Fibroblast of the aortic adventitia (primary cell): ENCODE data around the gene TRANK1. TPM values are rescaled to one million over a fixed set of nuclear protein-coding genes. Genes with fewer than 3 reads are reported as not detected.

ENCODE experiments used
- DNase-seq: peaks from one replicate; pipeline ENCODE4 v3.0.0-alpha.2; 2010; ENCODE audit warnings: low read depth
- H3K4me3 ChIP-seq: 2 replicates; pipeline ENCODE4 v1.5.1; 2011; ENCODE audit warnings: low read depth, mild to moderate bottlenecking, control low read depth, low read length, moderate library complexity
- CTCF ChIP-seq: IDR thresholded peaks from 2 replicates; pipeline ENCODE4 v1.5.1; 2011; ENCODE audit warnings: mild to moderate bottlenecking, low read length, control low read depth, inconsistent platforms; ENCODE audit not compliant: insufficient read depth
- total RNA-seq: library from RNA; depleted of rRNA; stranded (reverse); fragments of >200 nt; gene quantifications from 2 replicates; pipeline ENCODE4 v1.2.3, GENCODE V29; 2012; ENCODE audit warnings: low replicate concordance

Gene TRANK1
- total RNA-seq, 1 donor: 32.9 TPM

GRCh38 chr3:36923523-36923943 is 21.3 kb downstream of the TRANK1 start:
- no peak overlapping the region for H3K4me3 ChIP-seq
- no peak for DNase-seq
- peak; percentile 2 for TF ChIP-seq CTCF

- DNase-seq: no peak
- TF ChIP-seq CTCF: no peak
- H3K4me3 ChIP-seq: no peak overlapping the region
These were observed 23.8 kb downstream of the TRANK1 start for GRCh38 chr3:36920884-36921567.

GRCh38 chr3:36919439-36920160 is 25.3 kb downstream of the TRANK1 start:
- no peak overlapping the region for H3K4me3 ChIP-seq
- TF ChIP-seq CTCF: no peak
- DNase-seq: no peak

GRCh38 chr3:36918050-36918449 is 26.8 kb downstream of the TRANK1 start:
- no peak for DNase-seq
- TF ChIP-seq CTCF: no peak
- no peak overlapping the region for H3K4me3 ChIP-seq

- peak; percentile 82 for DNase-seq
- TF ChIP-seq CTCF: no peak
- H3K4me3 ChIP-seq: peak overlapping the region; percentile 32
These were observed 32.7 kb downstream of the TRANK1 start for GRCh38 chr3:36911990-36912804.

- TF ChIP-seq CTCF: no peak
- DNase-seq: no peak
- no peak overlapping the region for H3K4me3 ChIP-seq
These were observed 35.2 kb downstream of the TRANK1 start for GRCh38 chr3:36909666-36910065.
